ES-I3 (cell line): Measurements from ENCODE around the gene PLXNA4.

Experiments used
- H3K36me3 ChIP-seq: 2 replicates; pipeline ENCODE4 v1.6.1; 2013; ENCODE audit warnings: mild to moderate bottlenecking, low read length, control low read depth, moderate library complexity; ENCODE audit not compliant: insufficient read depth
- H3K4me1 ChIP-seq: 2 replicates; pipeline ENCODE4 v1.6.1; 2013; ENCODE audit warnings: mild to moderate bottlenecking, control low read depth, low read length; ENCODE audit not compliant: insufficient read depth
- H3K9ac ChIP-seq: 2 replicates; pipeline ENCODE4 v1.6.1; 2013; ENCODE audit warnings: low read depth, mild to moderate bottlenecking, low read length, moderate library complexity
- H3K9me3 ChIP-seq: 2 replicates; pipeline ENCODE4 v1.6.1; 2013; ENCODE audit warnings: mild to moderate bottlenecking, low read length, moderate library complexity; ENCODE audit not compliant: control insufficient read depth, insufficient read depth

PLXNA4 gene

GRCh38 chr7:132575982-132576720, at the start of gene PLXNA4:
Gene PLXNA4, minus strand, starts transcription at chr7:132576470. Its CDS starts 67,777 bp downstream, at chr7:132508693.
- peaks cover 20% of the 10 kb centered on the region; the same call in 1 of the 2 replicates for H3K4me1 ChIP-seq
- no peaks in the 10 kb centered on the region for H3K36me3 ChIP-seq
- H3K9ac ChIP-seq = peak within 1 kb of the TSS; percentile 53; the same call in 1 of the 2 replicates
- H3K9me3 ChIP-seq = no peaks in the 10 kb centered on the region

DNA sequence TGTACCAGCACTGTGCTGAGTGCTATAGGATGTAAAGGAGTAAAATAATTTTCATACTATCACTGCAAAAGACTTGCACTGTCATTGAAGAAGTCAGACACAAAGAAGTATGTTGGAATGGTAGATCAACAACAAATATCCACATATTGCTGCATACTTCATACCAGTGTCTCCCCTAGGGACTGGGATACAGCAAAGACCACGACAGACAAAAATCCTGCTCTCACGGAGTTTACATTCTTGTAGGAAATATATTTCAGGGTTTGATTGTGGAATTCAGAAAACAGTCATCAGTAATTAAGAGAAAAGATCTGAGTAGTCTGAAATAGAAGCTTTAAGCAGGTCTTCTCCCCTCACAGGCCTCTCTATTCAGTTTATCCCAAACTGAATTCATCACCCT, 49.4 kb upstream of the PLXNA4 start:
- H3K9ac ChIP-seq = no peak overlapping the region
- H3K36me3 ChIP-seq = no peaks in the 10 kb centered on the region
- no peaks in the 10 kb centered on the region; the same call in 1 of the 2 replicates for H3K4me1 ChIP-seq
- no peaks in the 10 kb centered on the region for H3K9me3 ChIP-seq

DNA sequence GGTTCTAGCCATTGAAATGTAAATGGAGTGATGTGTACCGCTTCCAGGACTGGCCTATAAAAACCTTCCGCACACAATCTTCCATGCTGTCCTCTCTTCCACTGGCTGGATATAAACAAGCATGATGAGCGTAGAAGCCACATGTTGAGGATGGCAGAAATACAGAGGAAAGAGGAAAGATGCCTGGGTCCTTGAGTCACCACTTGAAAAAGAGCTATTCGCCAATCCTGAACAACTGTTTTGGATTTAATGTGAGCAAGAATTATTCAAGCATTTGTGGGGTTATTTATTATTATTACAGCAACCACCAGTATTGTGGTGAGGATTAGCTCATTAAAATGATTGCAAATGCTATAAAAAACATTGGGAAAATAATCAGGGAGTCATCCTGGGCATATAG, 45.8 kb upstream of the PLXNA4 start:
- no peaks in the 10 kb centered on the region for H3K36me3 ChIP-seq
- no peaks in the 10 kb centered on the region for H3K9me3 ChIP-seq

GRCh38 chr7:132619967-132620366, 43.7 kb upstream of the PLXNA4 start:
- no peaks in the 10 kb centered on the region for H3K9me3 ChIP-seq
- no peak overlapping the region for H3K9ac ChIP-seq
- no peaks in the 10 kb centered on the region for H3K36me3 ChIP-seq
- H3K4me1 ChIP-seq = peaks cover 10% of the 10 kb centered on the region; the same call in 1 of the 2 replicates

More for the DNA sequence above, 45.8 kb upstream of the PLXNA4 start:
- Histone ChIP-seq H3K4me1 (peaks cover 10% of the 10 kb centered on the region; the same call in 1 of the 2 replicates), H3K9ac (no peak overlapping the region)

- Histone ChIP-seq H3K4me1 (peaks cover 16% of the 10 kb centered on the region), H3K9me3 (no peaks in the 10 kb centered on the region), H3K9ac (no peak overlapping the region), H3K36me3 (no peaks in the 10 kb centered on the region)
Measured at GRCh38 chr7:132618956-132619305, 42.7 kb upstream of the PLXNA4 start.

GRCh38 chr7:132618271-132618955, 42.1 kb upstream of the PLXNA4 start:
- no peak overlapping the region for H3K9ac ChIP-seq

DNA sequence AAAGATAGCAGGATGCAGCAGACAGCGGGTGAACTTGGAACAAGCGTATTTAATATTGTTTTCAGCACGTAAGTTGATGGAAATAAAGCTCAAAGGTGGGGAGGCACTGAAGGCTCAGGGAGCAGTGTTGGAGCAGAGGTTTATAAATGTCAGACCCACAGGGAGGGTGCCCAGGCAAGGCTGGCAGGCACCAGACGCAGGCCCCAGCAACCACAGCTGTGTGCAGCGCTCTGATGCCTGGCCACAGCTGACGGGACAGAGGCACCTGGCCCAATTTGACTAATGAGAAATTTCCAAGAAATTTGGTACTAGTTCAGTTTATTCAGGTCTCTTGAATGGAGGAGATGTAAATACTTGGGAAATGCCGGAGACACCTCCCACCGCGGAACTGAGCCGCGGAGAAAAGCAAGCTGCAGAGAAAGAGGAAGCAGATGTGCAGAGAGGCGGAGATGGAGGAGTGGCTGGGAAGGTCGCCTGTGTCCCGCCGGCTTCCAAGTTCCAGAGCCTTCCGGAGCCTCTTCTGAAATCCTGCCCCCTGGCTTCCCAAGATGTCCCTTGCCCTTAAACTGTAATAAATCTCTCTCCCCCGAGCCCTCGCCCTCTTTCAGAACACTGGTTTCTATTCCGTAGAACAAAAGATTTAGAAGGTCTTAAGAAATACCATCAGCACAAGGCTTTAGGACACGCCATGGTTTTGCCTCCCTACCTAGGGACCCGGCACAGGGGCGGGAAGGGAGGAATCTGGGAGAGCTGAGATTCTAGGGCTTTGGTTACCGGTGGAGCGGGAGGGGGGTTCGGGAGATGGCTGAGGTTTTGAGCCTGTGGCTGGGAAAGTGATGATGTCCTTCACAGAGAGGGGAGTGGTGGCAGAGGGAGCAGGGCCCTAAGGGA, 38.4 kb upstream of the PLXNA4 start:
- Histone ChIP-seq H3K36me3 (no peaks in the 10 kb centered on the region), H3K4me1 (peaks cover 16% of the 10 kb centered on the region), H3K9ac (peak overlapping the region; percentile 62; the same call in 1 of the 2 replicates), H3K9me3 (no peaks in the 10 kb centered on the region)

More at GRCh38 chr7:132618271-132618955, 42.1 kb upstream of the PLXNA4 start:
- Histone ChIP-seq H3K4me1 (peaks cover 16% of the 10 kb centered on the region), H3K9me3 (no peaks in the 10 kb centered on the region), H3K36me3 (no peaks in the 10 kb centered on the region)

GRCh38 chr7:132613737-132614136, 37.5 kb upstream of the PLXNA4 start:
- no peak overlapping the region for H3K9ac ChIP-seq
- H3K36me3 ChIP-seq = no peaks in the 10 kb centered on the region
- H3K4me1 ChIP-seq = peaks cover 11% of the 10 kb centered on the region
- H3K9me3 ChIP-seq = no peaks in the 10 kb centered on the region

DNA sequence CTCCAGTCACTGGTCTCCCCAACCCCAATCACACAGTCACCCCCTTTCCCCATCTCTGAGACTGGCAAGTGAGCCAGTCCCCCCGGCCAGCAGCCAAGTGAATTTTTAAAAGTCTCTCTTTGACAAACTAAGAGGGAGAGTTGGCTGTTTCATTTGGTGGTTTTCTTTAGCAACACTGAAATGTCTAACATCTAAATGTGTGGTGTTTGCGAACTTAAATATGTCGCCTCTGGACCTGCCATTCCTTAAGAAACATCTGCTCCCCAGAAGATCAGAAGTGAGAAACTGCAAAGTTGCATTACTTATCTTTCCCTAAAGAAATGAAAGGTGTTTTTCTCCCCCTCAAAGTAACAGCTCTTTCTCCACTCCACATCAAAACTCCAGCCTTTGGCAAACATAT, 34.7 kb upstream of the PLXNA4 start:
- Histone ChIP-seq H3K4me1 (peaks cover 6% of the 10 kb centered on the region; the same call in 1 of the 2 replicates), H3K36me3 (no peaks in the 10 kb centered on the region), H3K9ac (no peak overlapping the region), H3K9me3 (no peaks in the 10 kb centered on the region)

- H3K9me3 ChIP-seq = no peaks in the 10 kb centered on the region
- no peak overlapping the region for H3K9ac ChIP-seq
- H3K36me3 ChIP-seq = no peaks in the 10 kb centered on the region
- peaks cover 6% of the 10 kb centered on the region; the same call in 1 of the 2 replicates for H3K4me1 ChIP-seq
Measured at GRCh38 chr7:132609906-132610520, 33.7 kb upstream of the PLXNA4 start.

DNA sequence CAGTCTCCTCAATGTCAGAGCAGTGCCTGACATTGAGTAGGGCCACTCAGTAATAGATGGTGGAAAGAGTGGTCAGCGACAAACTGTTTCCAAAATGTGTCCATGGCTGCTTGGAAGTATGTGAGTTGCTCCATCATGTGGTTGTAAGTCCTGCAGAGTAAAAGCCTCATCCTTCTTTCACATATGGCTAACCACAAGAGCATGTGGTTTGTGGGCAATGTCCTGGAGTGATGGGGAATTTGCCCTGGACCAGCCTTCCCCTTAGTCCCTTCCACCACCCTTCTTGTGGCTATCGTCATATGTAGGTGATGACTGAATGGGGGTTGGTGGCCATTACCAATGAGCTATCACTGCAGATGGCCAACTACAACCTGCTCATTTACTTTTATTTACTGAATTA, 33.0 kb upstream of the PLXNA4 start:
- Histone ChIP-seq H3K9ac (no peak overlapping the region), H3K9me3 (no peaks in the 10 kb centered on the region), H3K4me1 (peaks cover 3% of the 10 kb centered on the region; the same call in 1 of the 2 replicates), H3K36me3 (no peaks in the 10 kb centered on the region)

- H3K9ac ChIP-seq = no peak overlapping the region
- H3K9me3 ChIP-seq = no peaks in the 10 kb centered on the region
- H3K4me1 ChIP-seq = no peaks in the 10 kb centered on the region
- H3K36me3 ChIP-seq = no peaks in the 10 kb centered on the region
Measured at GRCh38 chr7:132608523-132608922, 32.3 kb upstream of the PLXNA4 start.

- Histone ChIP-seq H3K9ac (no peak overlapping the region), H3K9me3 (no peaks in the 10 kb centered on the region), H3K36me3 (no peaks in the 10 kb centered on the region), H3K4me1 (no peaks in the 10 kb centered on the region)
Measured at GRCh38 chr7:132607656-132608055, 31.4 kb upstream of the PLXNA4 start.

DNA sequence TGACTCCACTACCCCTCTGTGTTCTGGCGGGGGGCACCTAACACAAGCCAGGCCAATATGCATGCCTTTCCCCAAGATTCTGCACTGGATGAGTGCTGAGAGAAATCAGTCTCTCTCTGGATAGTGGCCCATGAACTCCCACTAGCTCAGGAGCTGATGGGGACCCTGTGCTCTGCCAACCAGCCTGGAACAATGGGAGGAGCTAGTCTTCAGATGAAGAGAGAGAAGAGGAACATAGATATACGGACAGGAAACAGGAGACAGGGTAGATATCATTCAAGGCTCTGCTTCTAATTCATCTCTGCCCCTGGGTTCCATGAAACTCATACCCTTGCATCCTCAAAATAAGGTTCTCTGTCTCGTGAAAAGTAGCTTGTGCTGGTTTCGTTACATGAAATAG, 27.9 kb upstream of the PLXNA4 start:
- no peak overlapping the region for H3K9ac ChIP-seq
- H3K36me3 ChIP-seq = no peaks in the 10 kb centered on the region
- H3K9me3 ChIP-seq = no peaks in the 10 kb centered on the region
- no peaks in the 10 kb centered on the region for H3K4me1 ChIP-seq
